ENCODE results near the gene TMEM150C. TPM values are rescaled to one million over a fixed set of nuclear protein-coding genes. Genes with fewer than 3 reads are reported as not detected.

TMEM150C gene
- total RNA-seq, 1 experiment from 2014 or later: not detected

DNA sequence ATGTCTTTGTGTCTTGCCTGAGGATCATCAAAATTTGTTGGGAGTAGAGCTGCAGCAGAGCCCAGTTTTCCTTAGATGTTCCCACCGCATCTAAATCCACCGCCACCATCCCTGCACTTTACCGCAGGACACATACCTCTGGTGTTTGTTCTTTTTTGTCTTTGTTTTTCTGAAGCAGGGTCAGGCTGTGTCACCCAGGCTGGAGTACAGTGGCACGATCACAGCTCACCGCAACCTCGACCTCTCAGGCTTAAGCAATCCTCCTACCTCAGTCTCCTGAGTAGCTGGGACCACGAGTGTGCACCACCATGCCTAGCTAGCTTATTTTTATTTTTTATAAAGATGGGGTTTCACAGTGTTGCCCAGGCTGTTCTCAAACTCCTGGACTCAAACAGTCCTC, 126.8 kb downstream of the TMEM150C start:
- Histone ChIP-seq H3K4me1 (replicated peaks) (0 out of 2 replicates have a peak, but pooled peaks cover 3% of the 10 kb centered on the region), H3K36me3 (peaks cover 16% of the 10 kb centered on the region), H3K4me3 (no peak overlapping the region), H3K27me3 (replicated peaks) (no peaks in the 10 kb centered on the region), H3K9me3 (replicated peaks) (0 out of 2 replicates have a peak, but pooled peaks cover 3% of the 10 kb centered on the region), H3K27ac (no peak overlapping the region)
- DNase-seq (ENCODE audit: low read depth in 1 of 2, low spot score in 2 of 2): no peak

DNA sequence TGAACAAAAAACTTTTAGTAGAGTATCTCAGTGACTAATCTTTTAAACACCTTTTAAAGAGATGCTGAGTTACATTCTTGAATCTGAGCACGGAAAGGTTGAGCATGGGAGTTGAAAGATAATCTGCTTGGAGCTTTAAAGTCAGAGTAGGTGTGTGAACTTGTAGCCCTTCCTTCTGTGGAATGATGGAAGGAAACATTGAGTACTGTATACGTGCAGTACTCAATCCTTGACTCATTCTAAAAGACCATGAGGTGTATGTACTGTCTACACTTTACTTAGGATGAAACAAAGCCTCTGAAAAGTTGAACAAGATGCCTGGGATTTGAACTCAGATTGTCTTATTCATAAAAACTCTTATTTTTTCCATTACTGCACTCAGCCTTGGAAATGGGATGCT, 128.0 kb downstream of the TMEM150C start:
- H3K9me3 ChIP-seq (replicated peaks): no peaks in the 10 kb centered on the region
- no peak overlapping the region for H3K4me3 ChIP-seq
- peaks cover 18% of the 10 kb centered on the region for H3K36me3 ChIP-seq
- no peak overlapping the region for H3K27ac ChIP-seq
- 0 out of 2 replicates have a peak, but pooled peaks cover 3% of the 10 kb centered on the region for H3K4me1 ChIP-seq (replicated peaks)
- DNase-seq (ENCODE audit: low read depth in 1 of 2, low spot score in 2 of 2): no peak
- no peaks in the 10 kb centered on the region for H3K27me3 ChIP-seq (replicated peaks)

Other genes with a start within 250 kb of the TMEM150C start
- 67.5 and 90.7 TPM in 2 replicates for gene HNRNPD, start 188.0 kb downstream of the TMEM150C start, total RNA-seq (2014; rRNA removed; shearing (Covaris generic))
- gene HNRNPDL, start 131.5 kb downstream of the TMEM150C start, total RNA-seq (2014; rRNA removed; shearing (Covaris generic)): 318 and 320 TPM in 2 replicates
- 78.4 and 87.5 TPM in 2 replicates for gene ENOPH1, start 131.4 kb downstream of the TMEM150C start, total RNA-seq (2014; rRNA removed; shearing (Covaris generic))
- gene SCD5, start 236.8 kb upstream of the TMEM150C start, total RNA-seq (2014; rRNA removed; shearing (Covaris generic)): 15.7 and 17.2 TPM in 2 replicates

All from SJSA1 (cell line).